Rectal smooth muscle tissue (tissue), 1 donor: ENCODE results near the gene SPRY1.

Source experiments
- H3K27ac ChIP-seq: one replicate; pipeline ENCODE4 v1.7.0; 2013; ENCODE audit warnings: low read depth, low read length, inconsistent platforms
- H3K27me3 ChIP-seq: one replicate; pipeline ENCODE4 v1.7.0; 2013; ENCODE audit warnings: low read length; ENCODE audit not compliant: control insufficient read depth, insufficient read depth
- H3K36me3 ChIP-seq: one replicate; pipeline ENCODE4 v1.7.0; 2013; ENCODE audit warnings: low read length; ENCODE audit not compliant: control insufficient read depth, insufficient read depth
- H3K4me1 ChIP-seq: one replicate; pipeline ENCODE4 v1.7.0; 2013; ENCODE audit warnings: low read length; ENCODE audit not compliant: control insufficient read depth, insufficient read depth
- H3K4me3 ChIP-seq: one replicate; pipeline ENCODE4 v1.7.0; 2013; ENCODE audit warnings: low read length
- H3K9ac ChIP-seq: one replicate; pipeline ENCODE4 v1.7.0; 2013; ENCODE audit warnings: low read length

The SPRY1 gene

GRCh38 chr4:123359449-123360315, 36.9 kb upstream of the SPRY1 start:
- Histone ChIP-seq H3K9ac (no peak overlapping the region), H3K4me3 (no peak overlapping the region), H3K27me3 (no peaks in the 10 kb centered on the region), H3K27ac (no peak overlapping the region), H3K4me1 (no peaks in the 10 kb centered on the region), H3K36me3 (no peaks in the 10 kb centered on the region)

- Histone ChIP-seq H3K9ac (no peak overlapping the region), H3K4me3 (no peak overlapping the region), H3K27ac (no peak overlapping the region), H3K4me1 (no peaks in the 10 kb centered on the region), H3K36me3 (no peaks in the 10 kb centered on the region), H3K27me3 (no peaks in the 10 kb centered on the region)
These were observed 35.3 kb upstream of the SPRY1 start for GRCh38 chr4:123361195-123361861.

GRCh38 chr4:123362103-123362502, 34.5 kb upstream of the SPRY1 start:
- H3K4me3 ChIP-seq = no peak overlapping the region
- H3K27ac ChIP-seq = no peak overlapping the region

DNA sequence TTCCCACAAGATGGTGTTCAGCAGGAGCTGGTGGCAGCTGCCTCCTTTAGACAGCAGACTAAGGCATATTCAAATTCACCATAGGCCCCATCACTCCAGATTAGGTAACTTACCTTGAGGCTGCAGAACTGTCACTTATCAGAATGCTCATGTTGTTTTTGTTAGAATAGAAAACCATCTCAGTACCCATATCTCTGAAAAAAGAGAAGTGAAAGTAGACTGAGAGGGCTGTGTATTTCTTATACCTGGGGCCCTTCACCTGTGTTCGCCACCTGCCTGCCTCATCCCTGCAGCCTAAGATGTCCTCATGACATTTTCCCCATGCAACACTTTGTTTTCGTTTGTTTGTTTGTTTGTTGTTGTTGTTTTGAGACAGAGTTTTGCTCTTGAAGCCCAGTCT, 32.9 kb upstream of the SPRY1 start:
- Histone ChIP-seq H3K27ac (no peak overlapping the region), H3K9ac (no peak overlapping the region), H3K36me3 (no peaks in the 10 kb centered on the region), H3K4me3 (no peak overlapping the region), H3K4me1 (no peaks in the 10 kb centered on the region), H3K27me3 (no peaks in the 10 kb centered on the region)

More at GRCh38 chr4:123362103-123362502, 34.5 kb upstream of the SPRY1 start:
- Histone ChIP-seq H3K4me1 (no peaks in the 10 kb centered on the region), H3K9ac (no peak overlapping the region), H3K27me3 (no peaks in the 10 kb centered on the region), H3K36me3 (no peaks in the 10 kb centered on the region)

GRCh38 chr4:123364906-123365305, 31.7 kb upstream of the SPRY1 start:
- H3K27ac ChIP-seq = no peak overlapping the region
- H3K4me1 ChIP-seq = no peaks in the 10 kb centered on the region
- H3K9ac ChIP-seq = no peak overlapping the region
- H3K27me3 ChIP-seq = no peaks in the 10 kb centered on the region
- H3K4me3 ChIP-seq = no peak overlapping the region
- no peaks in the 10 kb centered on the region for H3K36me3 ChIP-seq

DNA sequence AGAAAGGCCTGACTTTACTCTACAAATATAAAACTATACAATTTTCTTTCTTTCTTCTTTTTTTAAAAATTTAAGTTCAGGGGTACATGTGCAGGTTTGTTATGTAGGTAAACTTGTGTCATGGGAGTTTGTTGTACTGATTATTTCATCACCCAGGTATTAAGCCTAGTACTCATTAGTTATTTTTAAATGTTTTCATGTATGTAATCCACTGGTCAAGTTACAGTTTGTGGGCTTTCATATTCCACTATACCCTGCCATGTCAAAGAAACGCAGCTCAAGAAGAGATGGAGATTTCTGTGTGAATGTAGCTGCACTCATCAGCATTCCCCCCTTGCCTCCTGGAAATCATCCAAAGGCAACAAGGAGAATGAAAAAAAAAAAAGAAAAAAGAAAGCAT, 31.2 kb upstream of the SPRY1 start:
- H3K9ac ChIP-seq = no peak overlapping the region
- H3K4me1 ChIP-seq = no peaks in the 10 kb centered on the region
- no peaks in the 10 kb centered on the region for H3K36me3 ChIP-seq
- H3K27ac ChIP-seq = no peak overlapping the region
- H3K27me3 ChIP-seq = no peaks in the 10 kb centered on the region
- no peak overlapping the region for H3K4me3 ChIP-seq

DNA sequence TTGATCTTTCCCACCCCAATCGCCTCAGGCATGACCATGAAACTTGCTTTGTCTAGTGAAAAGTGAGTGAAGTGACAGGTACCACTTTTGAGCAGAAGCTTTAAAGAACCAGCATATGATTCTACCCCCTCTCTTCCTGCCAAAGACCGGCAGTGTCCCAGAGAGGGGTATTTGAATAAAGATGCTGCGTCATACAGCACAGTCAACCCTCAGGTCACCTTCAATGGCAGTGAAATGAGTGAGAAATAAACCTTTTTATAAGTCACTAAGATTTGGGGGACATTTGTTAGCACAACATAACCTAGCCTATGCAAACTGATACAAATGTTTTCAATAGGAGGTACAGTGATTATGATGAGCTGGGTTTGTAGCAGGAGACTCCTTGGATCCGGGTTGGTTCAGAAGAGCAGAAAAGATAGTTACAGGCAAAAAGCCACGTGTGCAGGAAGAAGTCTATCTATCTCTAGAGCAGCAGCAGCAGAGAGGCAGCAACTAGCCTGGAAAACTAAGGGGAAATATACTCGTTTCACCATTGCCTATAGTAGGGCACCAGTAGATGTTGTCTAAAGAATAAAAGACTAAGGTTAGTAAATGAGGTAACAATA, 30.3 kb upstream of the SPRY1 start:
- H3K9ac ChIP-seq = no peak overlapping the region
- H3K27me3 ChIP-seq = no peaks in the 10 kb centered on the region
- H3K4me1 ChIP-seq = no peaks in the 10 kb centered on the region
- H3K36me3 ChIP-seq = no peaks in the 10 kb centered on the region
- H3K4me3 ChIP-seq = no peak overlapping the region
- no peak overlapping the region for H3K27ac ChIP-seq

DNA sequence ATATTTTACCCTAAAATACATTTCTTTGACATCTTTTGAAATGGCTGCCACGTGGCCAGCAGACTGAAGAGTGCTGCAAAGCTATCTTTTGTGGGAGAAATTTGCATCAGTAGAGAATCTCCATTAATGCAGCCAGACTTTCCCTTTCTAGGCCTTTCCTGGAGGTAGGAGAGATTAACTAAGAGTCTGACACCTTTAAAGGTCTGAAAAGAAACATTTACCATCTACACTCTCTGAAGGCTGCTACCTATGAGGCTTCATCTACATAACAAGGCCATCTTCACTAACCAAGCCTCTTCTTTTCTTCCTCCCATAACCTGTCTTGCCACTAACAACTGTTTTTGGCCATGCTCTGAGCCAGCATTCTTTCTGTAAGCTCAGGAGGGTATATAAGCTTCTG, 17.8 kb upstream of the SPRY1 start:
- no peak overlapping the region for H3K9ac ChIP-seq
- H3K27me3 ChIP-seq = no peaks in the 10 kb centered on the region
- no peak overlapping the region for H3K27ac ChIP-seq
- no peak overlapping the region for H3K4me3 ChIP-seq
- H3K4me1 ChIP-seq = no peaks in the 10 kb centered on the region
- no peaks in the 10 kb centered on the region for H3K36me3 ChIP-seq

DNA sequence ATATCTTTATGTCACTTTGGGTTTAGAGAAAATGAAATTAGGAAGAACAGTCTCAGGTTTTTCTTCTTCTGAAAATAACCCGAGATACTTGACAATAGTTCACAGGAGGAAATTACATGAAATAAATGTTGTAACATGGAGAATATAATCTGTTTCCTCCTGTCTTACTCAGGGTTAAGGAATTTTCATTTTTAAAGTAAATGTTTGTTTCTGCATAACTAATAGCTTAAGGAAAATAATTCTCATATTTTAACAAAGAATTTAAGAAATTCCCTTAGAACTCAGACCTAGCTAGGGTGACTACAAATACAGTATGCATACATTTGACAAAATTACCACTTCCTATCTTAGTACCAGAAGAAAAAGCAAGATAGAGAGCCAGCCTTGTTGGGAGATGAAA, 17.2 kb upstream of the SPRY1 start:
- Histone ChIP-seq H3K9ac (no peak overlapping the region), H3K4me3 (no peak overlapping the region), H3K4me1 (no peaks in the 10 kb centered on the region), H3K27me3 (no peaks in the 10 kb centered on the region), H3K36me3 (no peaks in the 10 kb centered on the region), H3K27ac (no peak overlapping the region)

DNA sequence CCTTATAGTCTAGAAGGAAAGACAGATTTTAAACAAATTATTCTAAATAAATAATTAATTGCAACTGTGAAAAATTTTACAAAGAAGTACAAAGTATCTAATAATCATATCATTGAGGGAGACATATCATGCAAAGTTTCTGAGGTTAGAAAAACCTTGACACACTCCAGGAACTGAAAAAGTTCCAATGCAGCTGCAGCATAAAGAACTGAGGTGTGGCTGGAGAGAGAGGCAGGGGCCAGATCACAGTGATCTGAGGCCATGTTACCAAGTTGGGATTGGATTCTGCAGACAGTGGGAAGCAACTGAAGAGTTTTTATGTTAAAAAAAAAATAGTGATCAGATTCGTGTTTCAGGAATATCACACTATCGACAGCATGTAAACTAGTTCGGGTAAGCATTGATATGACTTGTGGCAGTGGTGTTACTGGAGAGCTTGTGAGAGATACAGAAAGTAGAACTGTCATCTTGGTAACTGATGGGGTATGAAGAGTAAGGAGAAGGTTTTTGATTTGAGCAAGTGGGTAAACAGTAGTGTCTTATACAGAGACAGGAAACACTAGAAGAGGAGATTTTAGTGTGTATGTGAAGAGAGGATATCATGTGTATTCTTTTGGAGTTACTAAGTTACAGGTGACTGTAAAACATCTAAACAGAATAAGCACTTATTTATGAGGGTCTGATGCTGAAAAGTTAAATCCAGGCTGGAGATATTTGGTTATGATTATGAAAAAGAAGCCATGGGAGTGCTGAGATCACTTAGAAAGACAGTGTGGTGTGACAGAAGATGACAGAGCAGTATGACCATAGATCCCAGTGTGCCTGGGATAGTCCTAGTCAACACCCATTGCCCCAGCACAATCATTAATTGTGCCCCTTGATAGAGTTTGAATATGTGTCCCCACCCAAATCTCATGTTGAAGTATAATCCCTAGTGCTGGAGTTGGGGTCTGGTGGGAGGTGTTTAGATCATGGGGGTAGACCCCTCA, 15.6 kb upstream of the SPRY1 start:
- no peak overlapping the region for H3K9ac ChIP-seq
- H3K27me3 ChIP-seq = no peaks in the 10 kb centered on the region
- H3K4me3 ChIP-seq = no peak overlapping the region
- H3K4me1 ChIP-seq = no peaks in the 10 kb centered on the region
- H3K36me3 ChIP-seq = no peaks in the 10 kb centered on the region
- H3K27ac ChIP-seq = no peak overlapping the region

- H3K27ac ChIP-seq = no peak overlapping the region
- no peaks in the 10 kb centered on the region for H3K4me1 ChIP-seq
- H3K36me3 ChIP-seq = no peaks in the 10 kb centered on the region
These were observed 14.6 kb upstream of the SPRY1 start for GRCh38 chr4:123381996-123382395.

DNA sequence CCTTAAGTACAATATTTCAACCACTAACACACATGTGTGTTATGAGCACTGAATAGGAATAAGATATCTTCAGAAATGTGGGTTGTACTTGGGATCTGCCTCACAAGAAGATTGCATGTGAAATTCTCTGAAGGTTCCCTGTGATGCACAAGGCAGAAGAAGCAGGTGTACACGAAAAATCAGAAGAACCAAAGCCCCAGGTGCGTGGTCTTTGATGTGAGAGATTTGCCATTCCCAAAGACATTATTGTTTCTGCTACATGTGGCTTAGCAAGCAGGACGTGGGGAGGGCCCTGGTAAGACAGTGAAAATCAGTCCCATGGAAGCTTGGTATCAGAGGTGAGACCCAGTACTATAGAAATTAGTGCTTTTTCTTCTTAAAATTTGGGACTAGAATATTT, 13.0 kb upstream of the SPRY1 start:
- Histone ChIP-seq H3K27ac (no peak overlapping the region), H3K9ac (no peak overlapping the region), H3K4me3 (no peak overlapping the region), H3K4me1 (no peaks in the 10 kb centered on the region), H3K36me3 (no peaks in the 10 kb centered on the region), H3K27me3 (no peaks in the 10 kb centered on the region)

More at GRCh38 chr4:123381996-123382395, 14.6 kb upstream of the SPRY1 start:
- Histone ChIP-seq H3K4me3 (no peak overlapping the region), H3K27me3 (no peaks in the 10 kb centered on the region), H3K9ac (no peak overlapping the region)
